ENCODE measurements around the gene TMEM242.
"Not testable (repeated sequence)": the region's sequence is repeated elsewhere in the genome, so short reads cannot be mapped to it uniquely, and the experiment has no call there.

Gene TMEM242

DNA sequence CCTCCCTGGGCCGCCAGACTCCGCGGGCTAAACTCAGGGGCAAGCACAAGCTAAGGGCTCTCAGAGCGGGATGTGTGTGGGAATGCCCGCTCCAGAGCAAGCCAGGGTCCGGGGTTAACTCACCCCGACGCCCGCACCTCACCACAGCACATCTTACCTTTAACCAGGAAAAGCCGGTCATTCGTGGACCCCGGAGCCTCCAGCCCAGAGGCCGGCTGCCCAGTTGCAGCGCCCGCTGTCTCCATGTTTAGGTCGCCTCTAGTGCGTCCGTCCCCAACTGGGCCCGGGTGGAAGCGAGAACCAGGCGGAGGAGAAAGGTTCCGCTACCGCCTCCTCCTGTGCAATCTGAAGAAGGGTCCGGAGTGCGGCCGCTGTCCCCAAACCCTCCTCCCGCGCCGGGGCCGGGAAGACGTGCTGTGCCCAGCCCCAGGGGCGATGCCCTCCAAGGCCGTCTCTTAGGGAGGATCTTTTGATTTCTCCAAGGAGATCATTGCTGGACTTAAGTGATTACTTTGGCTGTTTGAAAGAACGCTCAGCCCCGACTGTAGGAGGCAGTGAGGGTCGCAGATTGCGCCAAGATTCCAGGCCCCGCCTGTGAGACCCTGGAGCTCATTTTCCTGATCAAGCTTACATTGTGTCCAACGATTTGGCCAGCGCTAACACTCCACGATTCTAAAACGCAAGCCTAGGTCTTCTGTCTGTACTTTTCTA lies at the start of gene TMEM242:
Gene TMEM242 (minus strand): TSS at position 265 of the 711 bp plus-strand sequence. CDS start 20 bp downstream, at position 245.
- DNase-seq, result no peak

DNA sequence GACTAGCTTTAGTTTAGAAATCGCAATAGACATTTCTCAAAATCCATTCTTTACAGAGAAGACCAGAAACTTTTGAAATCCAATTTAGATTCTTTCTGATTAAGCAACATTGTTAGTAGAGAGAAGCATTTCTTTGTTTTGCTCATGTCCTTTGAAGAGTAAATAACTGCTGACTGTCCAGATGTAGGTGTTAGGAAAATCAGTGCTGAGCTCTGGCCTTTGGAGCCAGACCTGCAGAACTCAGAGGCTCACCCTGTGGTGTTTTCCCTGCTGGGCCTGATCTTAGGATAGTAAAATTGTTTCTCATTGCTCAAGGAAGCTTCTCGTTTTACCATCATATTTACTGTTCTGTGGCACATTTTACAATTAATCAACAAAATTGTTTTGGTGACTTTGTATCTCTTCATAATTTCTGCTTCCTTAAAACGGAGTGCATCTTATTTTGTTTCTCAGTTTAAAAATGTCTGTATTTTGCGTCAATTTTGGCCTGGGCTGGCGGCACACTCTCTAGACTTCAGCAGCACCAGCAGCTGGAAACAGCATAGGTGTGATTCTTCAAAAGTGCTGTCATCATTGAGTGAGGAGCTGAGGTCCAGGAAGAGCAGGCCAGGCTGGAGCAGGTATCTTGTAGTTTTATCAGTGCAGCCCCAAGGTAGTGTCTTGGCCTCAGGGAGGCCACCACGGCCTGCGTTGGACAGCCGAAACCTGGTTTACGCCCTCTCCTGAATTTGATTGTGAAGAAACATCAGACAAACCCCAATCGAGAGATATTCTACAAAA lies 49.4 kb upstream of the TMEM242 start:
- no peak for DNase-seq

DNA sequence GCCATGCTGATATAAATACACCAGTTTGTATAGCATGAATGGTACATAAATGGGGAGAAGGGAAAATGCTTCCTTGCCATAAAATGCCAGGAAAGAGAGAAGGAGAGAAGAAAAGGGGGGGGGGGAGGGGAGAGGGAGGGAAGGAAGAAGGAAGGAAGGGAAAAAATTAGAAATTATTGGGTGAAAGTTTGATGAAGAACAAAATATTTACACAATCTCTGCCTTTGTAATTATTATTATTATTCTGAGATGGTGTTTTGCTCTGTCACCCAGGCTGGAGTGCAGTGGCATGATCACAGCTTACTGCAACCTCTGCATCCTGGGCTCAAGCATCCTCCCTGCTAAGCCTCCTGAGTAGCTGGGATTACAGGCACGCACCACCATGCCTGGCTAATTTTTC lies 47.4 kb upstream of the TMEM242 start:
- no peak for DNase-seq

DNA sequence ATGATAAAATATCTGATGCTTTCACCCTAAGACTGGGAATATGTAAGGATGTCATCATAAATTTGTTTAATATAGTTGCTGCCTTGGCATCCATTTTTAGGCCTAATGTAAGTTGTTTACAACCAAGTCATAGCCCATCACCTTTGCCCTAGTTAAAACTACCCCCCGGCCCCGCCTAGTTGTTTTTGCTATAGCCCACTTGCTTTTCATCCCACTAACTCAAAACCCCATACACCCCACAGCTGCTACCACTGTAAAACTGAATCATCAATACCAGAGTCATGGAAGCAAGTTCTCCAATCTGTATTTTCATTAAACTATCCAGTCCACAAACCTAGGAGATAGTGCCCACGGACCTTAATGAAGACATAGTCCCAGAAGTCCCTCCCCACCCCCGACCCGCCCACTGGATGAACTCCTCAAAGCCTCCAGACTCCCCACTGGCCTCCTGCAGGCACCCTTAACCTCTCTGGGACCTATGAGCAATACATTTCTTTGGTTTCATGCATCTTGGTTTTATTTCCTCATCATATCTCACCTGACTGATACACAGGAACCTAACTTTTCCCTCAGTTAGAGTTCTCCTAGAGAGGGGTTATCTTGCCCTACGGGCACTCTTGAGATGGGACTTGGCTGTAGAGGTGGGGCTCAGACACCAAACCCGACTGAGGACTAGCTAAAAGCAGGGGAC lies 45.2 kb upstream of the TMEM242 start:
- DNase-seq, result no peak

DNA sequence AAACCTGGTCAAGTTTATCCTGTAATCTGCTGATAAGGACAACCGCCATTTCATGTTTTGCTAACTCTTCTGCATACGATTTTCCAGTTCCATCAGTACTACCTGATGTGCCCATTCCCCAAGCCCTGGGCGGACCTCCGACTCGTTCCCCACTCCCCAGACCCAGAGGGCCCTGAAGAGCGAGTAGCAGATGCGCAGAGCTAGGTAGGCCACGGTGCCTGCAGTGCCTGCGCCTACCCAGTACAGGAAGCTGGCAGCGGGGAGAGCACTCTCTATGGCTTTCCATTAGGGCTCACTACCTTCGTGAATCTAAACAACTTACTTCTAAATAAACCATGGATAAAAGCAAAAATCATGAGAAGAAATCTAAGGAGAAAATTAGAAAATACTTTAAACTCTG lies 43.3 kb upstream of the TMEM242 start:
- DNase-seq, result no peak

DNA sequence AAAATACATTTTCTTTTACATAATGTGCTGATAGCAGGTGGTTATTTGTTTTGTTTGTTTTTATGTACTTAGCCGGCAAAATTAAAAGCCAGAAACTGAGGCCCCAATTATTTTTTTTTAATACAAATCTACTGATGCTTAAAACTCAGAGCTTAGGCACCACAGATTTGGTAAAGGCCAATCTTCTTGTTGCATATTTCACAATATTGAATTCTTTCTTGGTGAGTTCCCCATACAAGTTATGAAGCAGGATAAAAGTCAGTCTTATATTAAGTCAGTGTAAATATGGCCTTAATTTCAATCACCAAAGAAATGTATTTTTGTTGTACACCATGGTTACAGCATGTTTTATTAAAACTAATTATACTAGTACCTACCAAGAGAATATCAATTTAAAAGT lies 41.4 kb upstream of the TMEM242 start:
- DNase-seq, result no peak

DNA sequence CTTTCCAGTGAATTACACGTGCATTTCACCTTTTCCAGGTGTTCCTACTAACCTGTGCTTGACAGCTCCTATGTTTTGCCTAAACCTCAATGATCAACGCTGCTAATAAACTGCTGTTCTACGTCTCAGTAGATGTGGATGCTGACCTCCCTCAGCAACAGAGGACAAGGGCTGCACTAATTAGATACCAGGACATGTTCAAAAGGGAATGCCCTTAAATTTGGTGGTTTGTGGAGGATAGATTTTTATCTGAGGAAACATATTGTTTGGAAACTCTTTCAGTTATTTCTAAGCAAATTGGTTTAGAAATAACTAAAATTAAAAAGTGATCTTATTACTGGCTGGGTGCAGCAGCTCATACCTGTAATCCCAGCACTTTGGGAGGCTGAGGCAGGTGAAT lies 38.6 kb upstream of the TMEM242 start:
- no peak for DNase-seq

DNA sequence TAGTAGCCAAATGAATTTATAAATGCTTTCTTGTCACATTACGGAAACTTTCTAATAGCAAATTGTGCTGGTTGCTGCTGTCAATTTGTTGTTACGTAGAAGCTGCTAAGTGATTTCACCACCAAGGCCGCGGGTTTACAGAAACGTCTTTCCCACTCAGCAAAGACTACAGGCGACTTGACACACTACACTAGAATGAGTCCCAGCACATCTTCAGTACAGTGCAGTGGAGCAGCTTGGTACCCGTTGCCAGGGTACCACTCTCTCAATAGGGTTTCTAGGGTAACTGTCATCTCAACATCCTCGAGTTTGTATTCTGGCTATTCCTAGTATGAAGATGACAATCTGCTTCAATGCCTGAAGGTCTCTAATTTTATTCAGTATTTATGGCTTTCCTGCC lies 35.0 kb upstream of the TMEM242 start:
- no peak for DNase-seq

DNA sequence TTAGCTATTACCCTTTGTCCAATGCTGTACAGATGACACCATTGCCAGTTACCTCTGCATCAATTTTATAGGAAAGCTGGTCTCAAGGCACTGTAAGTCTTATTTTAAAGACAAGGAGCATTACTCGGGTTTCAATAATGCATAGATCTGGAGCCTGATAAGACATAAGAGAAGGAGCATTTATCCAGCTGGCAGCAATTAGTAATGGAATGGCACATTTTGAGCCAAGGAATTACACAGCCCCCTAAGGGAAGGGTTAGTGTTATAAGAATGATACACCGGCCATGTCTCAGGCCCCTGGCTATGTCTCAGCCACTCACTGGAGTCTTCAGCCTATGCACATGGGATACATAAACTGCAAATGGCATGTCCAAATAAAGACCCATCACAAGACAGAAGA lies 23.1 kb upstream of the TMEM242 start:
- DNase-seq, result no peak

DNA sequence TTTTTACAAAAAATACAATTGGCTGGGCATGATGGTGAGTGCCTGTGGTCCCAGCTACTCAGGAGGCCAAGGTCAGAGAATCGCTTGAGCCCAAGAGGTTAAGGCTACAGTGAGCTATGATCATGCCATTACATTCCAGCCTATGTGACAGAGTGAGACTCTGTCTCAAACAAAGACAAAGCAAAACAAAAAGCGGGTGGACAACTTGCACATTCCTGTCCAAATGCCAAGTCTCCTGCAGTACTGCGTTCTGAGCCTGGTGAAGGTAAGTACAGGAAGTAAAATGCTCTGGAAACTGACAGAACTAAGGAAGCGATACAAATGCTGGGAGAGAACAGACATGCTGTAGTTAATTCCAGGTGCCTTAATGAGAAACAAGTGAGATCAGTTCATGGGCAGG lies 20.4 kb upstream of the TMEM242 start:
- no peak for DNase-seq

DNA sequence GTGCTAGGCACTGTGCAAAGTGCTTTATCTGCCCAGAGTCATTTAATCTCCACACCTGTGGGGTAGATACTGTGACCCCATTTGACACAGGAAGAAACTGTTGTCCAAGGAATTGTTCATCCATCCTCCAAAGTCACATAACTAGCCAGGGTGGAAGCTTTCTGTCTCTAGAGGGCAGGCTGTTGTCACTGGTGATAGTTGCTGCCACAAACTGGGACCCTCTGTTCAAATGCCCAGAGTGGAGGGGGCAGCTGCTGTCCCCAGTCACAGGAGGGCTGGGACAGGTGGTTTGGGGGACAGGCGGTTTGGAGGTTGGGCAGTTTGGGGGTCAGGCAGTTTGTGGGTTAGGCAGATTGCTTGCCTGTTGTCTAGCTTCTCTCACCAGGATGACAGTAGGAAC lies 16.1 kb upstream of the TMEM242 start:
- DNase-seq, result no peak

DNA sequence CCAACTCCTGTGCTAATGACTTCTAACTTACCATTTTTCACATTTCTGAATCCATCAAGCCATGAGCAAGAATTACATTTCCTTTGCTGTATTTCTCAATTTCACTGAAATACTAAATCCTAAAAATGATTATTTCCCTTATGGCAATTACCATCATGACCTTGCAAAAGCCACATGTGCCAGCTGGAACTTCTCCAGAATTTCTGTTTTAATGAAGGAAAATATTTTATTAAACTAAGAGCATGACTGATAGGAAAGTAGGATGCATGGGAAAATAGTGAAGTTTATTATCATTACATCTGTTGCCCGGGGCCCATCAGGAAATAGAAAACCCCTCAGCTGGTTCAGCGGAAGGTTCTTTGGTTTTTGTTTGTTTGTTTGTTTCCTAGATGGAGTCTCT lies 14.4 kb upstream of the TMEM242 start:
- DNase-seq, result no peak

DNA sequence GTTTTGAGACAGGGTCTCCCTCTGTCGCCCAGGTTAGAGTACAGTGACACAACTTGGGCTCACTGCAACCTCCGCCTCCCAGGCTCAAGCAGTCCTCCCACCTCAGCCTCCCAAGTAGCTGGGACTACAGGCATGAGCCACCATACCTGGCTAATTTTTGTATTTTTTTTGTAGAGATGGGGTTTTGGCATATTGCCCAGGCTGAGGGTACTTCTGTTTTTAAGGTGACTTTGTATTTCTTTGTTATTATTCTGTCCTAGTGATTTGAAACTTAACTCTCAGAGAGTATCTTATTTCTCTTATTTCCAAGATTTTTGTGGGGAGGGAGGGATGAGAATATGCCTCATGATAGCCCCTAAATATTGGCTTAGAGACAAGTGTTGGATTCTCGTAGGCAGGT lies 14.0 kb upstream of the TMEM242 start:
- not testable (repeated sequence) for DNase-seq

DNA sequence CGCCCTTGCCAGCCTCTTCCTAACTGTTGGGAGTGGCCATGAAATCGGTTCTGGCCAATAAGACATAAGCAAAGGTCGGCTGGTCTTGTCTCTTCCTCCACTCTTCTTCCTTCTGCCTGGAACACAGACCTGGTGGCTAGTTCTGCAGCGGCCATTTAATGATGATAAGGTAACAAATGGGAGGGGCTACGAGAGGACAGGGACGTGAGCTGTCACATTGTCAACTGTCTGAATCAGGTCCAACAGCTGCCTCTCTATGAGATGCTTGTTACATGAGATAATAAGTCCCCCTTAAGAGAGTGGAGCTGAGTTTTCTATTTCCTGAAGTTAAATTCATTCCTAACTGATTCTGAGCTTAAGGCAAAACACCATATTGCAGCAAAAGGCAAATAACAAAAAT lies 12.5 kb upstream of the TMEM242 start:
- DNase-seq, result no peak

DNA sequence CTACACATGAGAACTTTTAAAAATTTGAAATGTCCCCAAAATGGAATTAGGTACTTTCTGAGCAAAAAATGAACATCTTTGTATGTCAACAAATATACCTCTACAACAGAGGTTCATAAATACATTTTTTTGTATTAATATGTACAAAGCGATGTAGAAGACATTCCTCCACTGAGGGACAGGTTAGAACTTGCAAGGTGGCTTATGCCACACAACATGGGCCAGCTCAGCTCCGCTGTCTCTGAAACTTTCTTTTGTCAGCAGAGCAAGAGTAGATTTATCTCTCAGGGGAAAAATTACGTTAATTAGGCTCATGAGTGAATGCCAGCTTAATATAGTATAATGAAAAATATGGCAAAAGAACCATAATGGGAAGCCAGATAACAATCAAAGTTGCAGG lies 10.6 kb upstream of the TMEM242 start:
- no peak for DNase-seq

DNA sequence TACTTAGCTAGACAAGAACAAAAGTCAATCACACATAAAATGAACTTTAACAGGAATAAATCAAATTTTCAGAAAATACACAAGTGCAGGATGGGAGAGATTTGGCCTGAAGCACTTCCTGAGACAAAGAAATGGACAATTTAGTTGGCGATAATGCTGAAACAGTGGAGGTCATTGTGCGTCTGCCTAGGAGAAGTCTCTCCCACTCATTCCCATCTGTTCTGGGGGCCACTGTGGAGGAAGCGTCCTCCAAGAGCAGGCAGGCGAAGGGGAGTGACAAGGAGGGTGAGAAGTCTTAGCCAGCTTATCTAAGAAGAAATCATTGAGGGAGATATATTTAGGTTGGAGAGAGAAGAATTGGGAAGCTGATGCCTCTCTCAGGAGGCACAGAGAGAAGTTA lies 10.2 kb upstream of the TMEM242 start:
- DNase-seq, result no peak

DNA sequence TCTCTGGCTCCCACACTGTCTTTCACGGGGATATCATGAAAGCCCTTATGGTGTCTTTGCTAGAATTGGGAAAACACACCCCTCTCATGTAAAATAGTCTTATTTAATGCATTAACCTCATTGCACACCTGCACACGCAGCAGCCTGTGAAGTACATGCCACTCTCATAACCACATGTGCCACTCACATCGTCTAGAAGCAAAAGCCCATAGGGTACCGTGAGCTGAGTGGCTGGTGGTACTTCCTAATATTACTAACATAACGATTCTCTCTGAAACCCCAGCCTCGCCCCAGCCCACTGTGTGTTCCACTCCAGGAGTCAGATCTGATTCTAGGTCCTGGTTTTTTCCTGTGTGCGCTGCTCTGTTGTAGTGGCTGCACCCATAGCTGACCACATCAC lies 9.5 kb upstream of the TMEM242 start:
- DNase-seq, result no peak

DNA sequence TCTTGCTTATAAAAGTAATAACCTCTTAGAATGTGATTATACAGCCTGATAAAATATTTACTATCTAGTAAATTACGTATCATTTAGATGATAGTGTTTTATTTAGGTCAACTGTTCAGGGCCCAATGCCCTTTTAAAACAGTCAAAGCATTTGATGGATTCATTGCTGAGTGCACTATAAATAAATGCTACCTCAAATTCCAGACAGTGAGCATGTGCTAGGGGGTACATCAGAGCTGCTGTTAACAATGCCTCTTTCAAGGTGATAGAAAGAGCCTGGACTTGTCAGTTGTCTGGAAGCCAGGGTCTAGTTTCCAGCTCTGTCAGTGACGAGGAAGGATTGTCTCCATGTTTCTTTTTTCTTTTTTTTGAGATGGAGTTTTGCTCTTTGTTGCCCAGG lies 7.5 kb upstream of the TMEM242 start:
- DNase-seq, result no peak

DNA sequence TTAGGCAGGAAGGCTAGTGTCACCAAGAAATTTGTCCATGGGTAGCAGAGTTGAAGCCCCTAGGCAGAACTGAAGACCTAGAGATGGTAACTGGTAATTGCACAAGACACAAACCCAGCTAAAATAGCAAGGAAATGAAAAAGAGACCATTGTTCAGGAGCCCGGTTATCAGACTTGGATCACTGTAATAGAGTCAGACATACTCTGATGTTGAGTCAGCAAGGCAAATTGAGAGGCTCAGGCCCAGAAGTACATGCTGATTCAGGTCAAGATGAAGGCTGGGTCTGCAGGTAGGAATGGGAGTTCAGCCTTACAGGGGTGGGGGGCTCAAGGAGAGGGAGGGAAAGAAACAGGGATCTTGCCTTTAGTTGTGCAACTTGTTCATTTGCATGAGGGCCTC lies 6.5 kb upstream of the TMEM242 start:
- DNase-seq, result no peak

DNA sequence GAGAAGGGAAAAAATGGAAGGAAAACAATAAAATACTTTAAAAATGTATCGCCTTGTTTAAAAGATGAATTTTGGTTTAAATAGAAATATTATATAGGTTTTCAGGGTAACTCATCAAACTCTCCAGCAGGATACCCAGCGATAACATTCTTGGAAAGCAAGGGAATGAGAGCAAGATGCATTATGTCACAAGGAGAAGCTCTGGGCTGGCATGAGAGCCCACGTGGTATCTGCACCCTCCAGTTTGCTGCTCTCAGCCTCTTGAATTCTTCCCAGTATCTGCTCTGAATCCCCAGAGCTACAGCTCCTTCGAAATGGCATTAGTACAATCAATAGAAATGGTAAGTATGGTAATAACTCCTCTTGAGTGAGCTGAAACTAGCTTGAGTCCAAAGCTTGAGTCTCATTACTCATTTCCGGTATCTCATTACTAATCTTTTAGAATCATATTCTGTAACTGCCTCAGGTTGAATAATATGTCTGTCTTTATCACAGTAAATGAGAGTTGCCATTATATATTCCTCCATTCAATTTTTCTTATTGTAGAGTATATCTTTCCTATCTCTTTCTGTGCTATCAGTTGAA lies 4.9 kb upstream of the TMEM242 start:
- DNase-seq, result no peak

DNA sequence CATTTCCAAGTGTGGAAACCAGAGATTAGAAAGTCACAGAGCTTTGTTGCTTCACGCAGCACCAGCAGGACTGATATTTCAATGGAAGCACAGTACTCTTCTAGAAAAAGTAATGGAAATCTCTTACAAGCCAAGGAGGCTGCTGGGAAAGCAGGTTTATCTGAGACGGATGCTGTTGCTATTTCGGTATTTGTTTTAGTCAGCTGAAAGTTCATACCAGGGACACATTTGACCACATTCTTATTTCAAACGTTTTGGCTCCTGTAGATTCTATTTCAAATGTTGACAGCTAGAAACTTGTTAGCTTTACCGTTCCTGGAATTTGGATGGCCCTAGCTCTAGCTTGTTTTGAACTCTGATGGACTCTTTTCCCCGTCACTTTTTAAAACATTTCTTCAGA lies 3.7 kb upstream of the TMEM242 start:
- no peak for DNase-seq

DNA sequence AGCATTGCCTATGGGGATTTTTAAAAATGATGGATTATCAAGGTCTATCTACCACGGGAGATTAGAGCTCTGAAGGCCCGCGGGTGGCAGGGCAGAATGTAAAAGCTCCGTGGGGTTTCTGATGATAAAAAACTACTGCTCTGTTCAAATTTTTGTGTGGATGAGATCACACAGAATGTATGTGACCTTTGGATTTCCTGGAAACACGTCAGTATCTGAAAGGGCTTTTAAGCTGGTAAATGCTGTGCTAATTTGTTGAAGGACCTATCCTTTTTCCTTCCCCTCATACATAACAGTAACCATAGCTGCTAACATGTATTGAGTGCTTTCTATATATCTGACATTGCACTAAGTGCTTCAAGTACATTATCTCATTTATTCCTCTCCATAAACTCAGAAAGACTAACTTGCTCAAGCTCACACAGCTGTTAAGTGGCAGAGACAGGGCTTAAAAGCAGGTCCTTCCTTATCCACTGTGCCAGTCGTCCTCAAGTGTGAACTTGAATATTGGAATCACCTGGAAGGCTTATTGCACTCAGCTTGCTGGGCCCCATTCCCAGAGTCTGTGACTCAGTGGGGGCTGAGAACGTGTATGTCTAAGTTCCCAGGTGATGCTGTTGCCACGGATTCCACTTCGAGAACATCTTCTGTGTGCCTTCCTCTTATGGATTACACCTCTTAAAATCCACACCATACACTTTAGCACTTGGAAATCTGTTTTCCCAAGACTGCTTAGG lies 1.9 kb upstream of the TMEM242 start:
- no peak for DNase-seq

DNA sequence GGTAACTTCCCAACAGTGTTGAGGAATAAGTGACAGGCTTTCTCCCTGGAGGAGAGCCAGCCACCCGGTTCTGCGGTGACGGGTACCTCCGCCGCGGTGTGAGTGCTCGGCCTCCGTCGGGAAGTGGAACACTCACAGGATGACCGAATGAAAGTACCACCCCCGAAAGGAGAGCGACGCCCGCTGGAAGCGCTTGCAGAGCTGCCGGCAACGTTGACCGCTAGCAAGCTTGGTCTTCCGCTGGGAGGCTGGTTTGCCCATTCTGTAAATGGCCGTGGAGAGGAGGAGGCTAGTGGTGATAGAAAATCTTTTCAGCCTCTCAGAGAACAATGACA lies 614 bp upstream of the TMEM242 start:
- DNase-seq, result no peak

Data from GOT3 (cell line).